GM19438 (cell line): ENCODE results near the gene PTPRC.
"Not testable (repeated sequence)": the region's sequence is repeated elsewhere in the genome, so short reads cannot be mapped to it uniquely, and the experiment has no call there.

Experiments used
- ATAC-seq: cut with Tn5 transposase; IDR thresholded peaks from one replicate; pipeline ENCODE4 v1.9.1; 2021; ENCODE audit warnings: low read depth; ENCODE audit not compliant: unreplicated experiment

Gene PTPRC

GRCh38 chr1:198638894-198639635 is at the start of gene PTPRC:
PTPRC (plus strand) TSS chr1:198639040; CDS start chr1:198639269, 229 bp downstream.
- peak; percentile 71 for ATAC-seq

- no peak for ATAC-seq
Observed at GRCh38 chr1:198590454-198590853, 48.4 kb upstream of the PTPRC start.

GRCh38 chr1:198595765-198596164 is 43.1 kb upstream of the PTPRC start:
- ATAC-seq = no peak

GRCh38 chr1:198597690-198598430 is 41.0 kb upstream of the PTPRC start:
- ATAC-seq = no peak

- ATAC-seq = peak; percentile 87
Observed at GRCh38 chr1:198598796-198599321, 40.0 kb upstream of the PTPRC start.

- ATAC-seq = no peak
Observed at GRCh38 chr1:198599749-198600148, 39.1 kb upstream of the PTPRC start.

GRCh38 chr1:198600906-198601305 is 37.9 kb upstream of the PTPRC start:
- no peak for ATAC-seq

- ATAC-seq = not testable (repeated sequence)
Observed at GRCh38 chr1:198601310-198601709, 37.5 kb upstream of the PTPRC start.

- ATAC-seq = no peak
Observed at GRCh38 chr1:198601936-198602889, 36.6 kb upstream of the PTPRC start.

- no peak for ATAC-seq
Observed at GRCh38 chr1:198604975-198605374, 33.9 kb upstream of the PTPRC start.

GRCh38 chr1:198605406-198605805 is 33.4 kb upstream of the PTPRC start:
- no peak for ATAC-seq

GRCh38 chr1:198606020-198606438 is 32.8 kb upstream of the PTPRC start:
- no peak for ATAC-seq

- no peak for ATAC-seq
Observed at GRCh38 chr1:198607714-198608113, 31.1 kb upstream of the PTPRC start.

- ATAC-seq = no peak
Observed at GRCh38 chr1:198610362-198610761, 28.5 kb upstream of the PTPRC start.

- ATAC-seq = no peak
Observed at GRCh38 chr1:198611219-198611618, 27.6 kb upstream of the PTPRC start.

- ATAC-seq = no peak
Observed at GRCh38 chr1:198612471-198613260, 26.2 kb upstream of the PTPRC start.

GRCh38 chr1:198617406-198617805 is 21.4 kb upstream of the PTPRC start:
- ATAC-seq = no peak

GRCh38 chr1:198619375-198620140 is 19.3 kb upstream of the PTPRC start:
- no peak for ATAC-seq

- ATAC-seq = no peak
Observed at GRCh38 chr1:198620218-198620617, 18.6 kb upstream of the PTPRC start.
